Measurements from ENCODE around the gene C12orf76.
A peak's percentile ranks its signal among the peaks of the same experiment; 100 is the strongest.

The C12orf76 gene, protein sequence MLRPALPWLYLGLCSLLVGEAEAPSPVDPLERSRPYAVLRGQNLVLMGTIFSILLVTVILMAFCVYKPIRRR

DNA sequence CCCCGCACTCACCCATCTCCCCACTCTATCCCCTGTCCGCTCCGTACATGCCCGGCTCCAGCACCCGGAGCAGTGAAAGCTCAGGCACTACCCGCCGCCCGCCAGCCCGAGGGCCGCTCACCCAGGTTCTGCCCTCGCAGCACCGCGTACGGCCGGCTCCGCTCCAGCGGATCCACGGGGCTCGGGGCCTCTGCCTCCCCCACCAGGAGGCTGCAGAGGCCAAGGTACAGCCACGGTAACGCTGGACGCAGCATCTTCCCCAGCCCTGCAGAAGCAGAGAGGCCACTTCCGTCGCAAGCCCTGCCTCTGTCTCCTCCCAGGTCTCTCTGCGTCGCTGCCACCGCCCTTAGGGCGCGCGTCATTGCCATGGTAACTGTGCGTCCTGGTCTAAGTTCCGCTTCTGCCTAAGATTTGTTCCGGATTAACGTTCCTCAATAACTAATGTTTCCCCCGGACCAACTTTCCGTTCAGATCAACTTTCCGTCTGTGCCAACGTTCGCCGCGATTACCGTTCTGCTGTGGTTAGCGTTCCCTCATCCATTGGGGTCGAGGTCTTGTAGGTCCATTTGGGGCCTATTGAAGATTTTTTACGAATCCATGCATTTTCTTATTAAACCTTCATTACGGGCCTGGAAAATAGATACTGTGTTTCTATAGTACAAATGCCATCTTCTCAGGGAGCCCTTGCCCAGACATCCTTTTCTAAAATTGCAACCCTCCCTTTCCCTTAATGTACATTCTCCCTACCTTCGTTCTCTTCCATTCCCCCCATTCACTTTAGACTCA is at the start of gene C12orf76:
Gene C12orf76, minus strand, starts transcription at position 281 of the 786 bp plus-strand sequence. Its CDS starts 27 bp downstream, at position 254.
- H3K27ac ChIP-seq (ENCODE audit: low read length) = peak within 1 kb of the TSS; percentile 98
- no peaks in the 10 kb centered on the region for H3K27me3 ChIP-seq (ENCODE audit: low read depth, low read length)
- H3K9ac ChIP-seq (ENCODE audit: low read length) = peak within 1 kb of the TSS; percentile 99
- TF ChIP-seq EZH2phosphoT487 (IDR thresholded peaks at IDR 0.05; ENCODE audit: low read depth) = no peak
- TF ChIP-seq, protein P1, sequence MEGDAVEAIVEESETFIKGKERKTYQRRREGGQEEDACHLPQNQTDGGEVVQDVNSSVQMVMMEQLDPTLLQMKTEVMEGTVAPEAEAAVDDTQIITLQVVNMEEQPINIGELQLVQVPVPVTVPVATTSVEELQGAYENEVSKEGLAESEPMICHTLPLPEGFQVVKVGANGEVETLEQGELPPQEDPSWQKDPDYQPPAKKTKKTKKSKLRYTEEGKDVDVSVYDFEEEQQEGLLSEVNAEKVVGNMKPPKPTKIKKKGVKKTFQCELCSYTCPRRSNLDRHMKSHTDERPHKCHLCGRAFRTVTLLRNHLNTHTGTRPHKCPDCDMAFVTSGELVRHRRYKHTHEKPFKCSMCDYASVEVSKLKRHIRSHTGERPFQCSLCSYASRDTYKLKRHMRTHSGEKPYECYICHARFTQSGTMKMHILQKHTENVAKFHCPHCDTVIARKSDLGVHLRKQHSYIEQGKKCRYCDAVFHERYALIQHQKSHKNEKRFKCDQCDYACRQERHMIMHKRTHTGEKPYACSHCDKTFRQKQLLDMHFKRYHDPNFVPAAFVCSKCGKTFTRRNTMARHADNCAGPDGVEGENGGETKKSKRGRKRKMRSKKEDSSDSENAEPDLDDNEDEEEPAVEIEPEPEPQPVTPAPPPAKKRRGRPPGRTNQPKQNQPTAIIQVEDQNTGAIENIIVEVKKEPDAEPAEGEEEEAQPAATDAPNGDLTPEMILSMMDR (IDR thresholded peaks at IDR 0.05; ENCODE audit: low read depth, low read length) = no peak
- no peaks in the 10 kb centered on the region for H4K20me1 ChIP-seq (ENCODE audit: insufficient read depth, low read length)
- no peaks in the 10 kb centered on the region for H3K9me3 ChIP-seq (ENCODE audit: insufficient read depth, low read length)
- peaks cover 55% of the 10 kb centered on the region for H3K4me1 ChIP-seq (ENCODE audit: low read length)
- peaks cover 40% of the 10 kb centered on the region for H3K79me2 ChIP-seq (ENCODE audit: low read length)
- H2AFZ ChIP-seq (ENCODE audit: low read depth, low read length) = peak within 1 kb of the TSS; percentile 57; the same call in 1 of the 2 replicates
- H3K4me3 ChIP-seq (ENCODE audit: low read length) = peak within 1 kb of the TSS; percentile 92
- peaks cover 11% of the 10 kb centered on the region for H3K36me3 ChIP-seq (replicated peaks; ENCODE audit: low read depth, low read length)
- peak within 1 kb of the TSS; percentile 100 for H3K4me2 ChIP-seq (ENCODE audit: low read length)

DNA sequence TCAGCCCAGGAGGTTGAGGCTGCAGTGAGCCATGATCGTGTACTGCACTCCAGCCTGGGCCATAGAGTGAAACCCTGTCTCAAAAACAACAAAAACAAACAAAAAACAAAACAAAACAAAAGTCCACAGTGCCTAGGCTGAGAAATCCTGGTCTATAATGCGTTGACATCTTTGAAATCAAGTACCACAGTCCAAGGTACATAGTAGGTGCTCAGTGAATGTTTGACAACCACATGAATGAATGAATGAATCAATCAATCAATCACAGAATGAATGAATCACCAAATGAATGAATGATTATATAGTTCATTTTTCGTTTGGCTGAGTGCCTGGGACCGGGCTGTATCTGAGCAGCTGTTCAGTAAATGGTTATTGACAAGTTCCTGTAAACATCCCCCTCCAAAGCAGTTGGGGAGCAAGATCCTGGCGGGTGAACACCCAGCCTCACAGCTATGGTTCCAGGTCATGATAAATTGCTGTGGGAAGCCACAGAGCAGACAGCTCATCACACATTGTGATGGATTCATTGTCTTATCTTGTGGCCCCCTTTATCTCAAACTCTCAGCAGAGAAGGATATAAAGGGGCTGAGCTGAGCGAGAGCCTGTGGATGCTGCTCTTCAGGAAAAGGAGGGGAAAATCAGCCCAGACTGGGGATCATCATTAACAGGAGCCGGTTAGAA is 45.4 kb upstream of the C12orf76 start:
- Histone ChIP-seq H3K4me1 (ENCODE audit: low read length) (peaks cover 14% of the 10 kb centered on the region), H3K27ac (ENCODE audit: low read length) (no peak overlapping the region), H3K9me3 (ENCODE audit: insufficient read depth, low read length) (no peaks in the 10 kb centered on the region), H3K79me2 (ENCODE audit: low read length) (no peaks in the 10 kb centered on the region), H3K4me3 (ENCODE audit: low read length) (no peak overlapping the region), H3K4me2 (ENCODE audit: low read length) (no peak overlapping the region), H3K9ac (ENCODE audit: low read length) (no peak overlapping the region), H3K27me3 (ENCODE audit: low read depth, low read length) (peaks cover 28% of the 10 kb centered on the region), H3K36me3 (replicated peaks; ENCODE audit: low read depth, low read length) (no peaks in the 10 kb centered on the region), H4K20me1 (ENCODE audit: insufficient read depth, low read length) (no peaks in the 10 kb centered on the region), H2AFZ (ENCODE audit: low read depth, low read length) (no peak overlapping the region)
- TF ChIP-seq EZH2phosphoT487 (IDR thresholded peaks at IDR 0.05; ENCODE audit: low read depth) = no peak
- TF ChIP-seq, protein P1 (IDR thresholded peaks at IDR 0.05; ENCODE audit: low read depth, low read length) = no peak

DNA sequence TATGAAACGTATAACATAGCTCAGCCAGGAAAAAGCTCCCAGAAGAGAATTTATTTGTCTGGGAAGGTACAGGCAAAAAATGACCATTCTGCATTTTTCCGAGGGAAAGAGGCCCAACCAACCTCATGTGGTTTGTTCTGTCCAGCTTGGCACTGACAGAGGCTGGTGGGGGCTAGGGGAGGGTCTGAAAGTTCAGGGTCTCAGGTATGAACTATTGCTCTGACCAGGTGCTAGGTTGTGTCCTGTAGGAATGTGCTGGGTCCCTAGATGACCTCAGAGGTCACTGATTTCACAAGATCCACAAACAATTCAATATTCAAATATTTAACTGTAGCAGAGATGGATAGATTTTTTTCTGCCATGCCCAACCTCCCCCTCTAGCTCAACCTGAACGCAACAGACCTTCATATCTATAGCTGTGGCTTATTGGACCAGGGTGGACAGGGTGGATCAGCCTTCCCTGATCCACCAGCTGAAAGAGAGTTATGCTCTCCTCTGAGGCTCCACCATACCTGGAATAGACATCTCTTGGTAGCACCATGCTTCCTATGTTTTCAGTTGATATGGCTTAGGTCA is 42.9 kb upstream of the C12orf76 start:
- no peaks in the 10 kb centered on the region for H4K20me1 ChIP-seq (ENCODE audit: insufficient read depth, low read length)

More for the DNA sequence above, 42.9 kb upstream of the C12orf76 start:
- Histone ChIP-seq H3K9me3 (ENCODE audit: insufficient read depth, low read length) (no peaks in the 10 kb centered on the region), H3K4me2 (ENCODE audit: low read length) (no peak overlapping the region), H3K79me2 (ENCODE audit: low read length) (no peaks in the 10 kb centered on the region), H3K36me3 (replicated peaks; ENCODE audit: low read depth, low read length) (no peaks in the 10 kb centered on the region), H3K27ac (ENCODE audit: low read length) (no peak overlapping the region), H2AFZ (ENCODE audit: low read depth, low read length) (no peak overlapping the region), H3K27me3 (ENCODE audit: low read depth, low read length) (peaks cover 28% of the 10 kb centered on the region), H3K4me1 (ENCODE audit: low read length) (peaks cover 5% of the 10 kb centered on the region; the same call in 1 of the 2 replicates), H3K4me3 (ENCODE audit: low read length) (no peak overlapping the region), H3K9ac (ENCODE audit: low read length) (no peak overlapping the region)
- TF ChIP-seq, protein P1 (IDR thresholded peaks at IDR 0.05; ENCODE audit: low read depth, low read length) = no peak
- TF ChIP-seq EZH2phosphoT487 (IDR thresholded peaks at IDR 0.05; ENCODE audit: low read depth) = no peak
